Measurements from ENCODE around the gene APAF1. TPM values are rescaled to one million over a fixed set of nuclear protein-coding genes. Genes with fewer than 3 reads are reported as not detected.

The APAF1 gene
- total and polyA plus RNA-seq, 5 donors from 2014 or later, result 4.9 to 28.5 (median 7.3) TPM

DNA sequence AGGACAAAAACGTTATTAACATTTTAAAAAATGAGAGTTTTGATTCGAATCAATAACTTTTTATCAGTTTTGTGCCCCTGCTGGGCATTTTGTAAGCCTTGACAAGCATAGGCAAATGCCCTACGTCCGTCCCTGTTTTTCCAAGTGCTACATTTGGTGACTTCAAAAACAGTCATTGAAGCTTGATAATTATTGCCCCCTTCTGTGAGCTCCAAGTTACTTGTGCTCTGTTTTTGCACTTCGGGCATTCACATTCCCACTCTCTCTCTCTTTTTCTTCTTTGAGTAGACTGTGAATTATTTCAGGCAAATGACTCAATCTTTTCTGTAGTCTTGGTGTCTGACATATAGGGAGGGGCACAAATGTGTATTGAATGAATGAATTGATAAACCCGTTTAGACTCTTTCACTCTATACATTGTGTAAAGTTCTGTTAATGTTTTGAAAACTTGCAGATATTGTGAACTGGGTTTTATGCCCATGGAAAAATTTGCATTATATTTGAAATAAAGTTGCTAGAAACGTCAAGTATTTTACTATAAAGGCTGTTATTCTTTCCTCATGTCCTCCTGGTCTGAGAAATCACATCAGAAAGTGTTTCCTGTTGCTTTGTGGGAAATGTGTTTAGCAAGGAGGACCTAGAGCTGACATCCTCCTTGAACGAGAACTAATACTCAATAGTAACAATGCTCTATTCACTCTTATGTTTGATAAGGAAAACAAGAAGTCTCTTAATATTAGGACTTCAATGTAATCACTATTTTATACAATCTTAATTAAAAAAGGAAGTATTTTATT, 1.4 kb downstream of the APAF1 start:
- Histone ChIP-seq H3K4me1 (ENCODE audit: control insufficient read depth, insufficient read depth, low read length, poor library complexity, severe bottlenecking) (peaks cover 34% of the 10 kb centered on the region), H3K36me3 (ENCODE audit: control insufficient read depth, insufficient read depth, low read length) (peaks cover 26% of the 10 kb centered on the region), H3K4me3 (ENCODE audit: low read depth, low read length) (peak overlapping the region; percentile 98), H3K9me3 (ENCODE audit: control insufficient read depth in 2 of 2, low read length in 2 of 2) (no peaks in the 10 kb centered on the region), H3K27ac (ENCODE audit: insufficient read depth, low read length, poor library complexity, severe bottlenecking) (peak overlapping the region; percentile 49), H3K27me3 (ENCODE audit: control insufficient read depth, insufficient read depth, low read length) (no peaks in the 10 kb centered on the region)
- ATAC-seq (ENCODE audit: low read depth in 2 of 2) (no peak), DNase-seq (peak in 2 of 3 donors; percentile 15 to 19)
- peak overlapping the region; percentile 7 to 96 (median 67) for H3K27ac Mint-ChIP-seq
- no peaks in the 10 kb centered on the region for H3K9me3 Mint-ChIP-seq
- peaks cover 15 to 65% (median 39%) of the 10 kb centered on the region in 4 donors for H3K4me1 Mint-ChIP-seq
- peaks cover 10% of the 10 kb centered on the region for H3K36me3 Mint-ChIP-seq
- H3K4me3 Mint-ChIP-seq, result peak overlapping the region; percentile 98 to 100 (median 98)
- H3K27me3 Mint-ChIP-seq, result no peaks in the 10 kb centered on the region

DNA sequence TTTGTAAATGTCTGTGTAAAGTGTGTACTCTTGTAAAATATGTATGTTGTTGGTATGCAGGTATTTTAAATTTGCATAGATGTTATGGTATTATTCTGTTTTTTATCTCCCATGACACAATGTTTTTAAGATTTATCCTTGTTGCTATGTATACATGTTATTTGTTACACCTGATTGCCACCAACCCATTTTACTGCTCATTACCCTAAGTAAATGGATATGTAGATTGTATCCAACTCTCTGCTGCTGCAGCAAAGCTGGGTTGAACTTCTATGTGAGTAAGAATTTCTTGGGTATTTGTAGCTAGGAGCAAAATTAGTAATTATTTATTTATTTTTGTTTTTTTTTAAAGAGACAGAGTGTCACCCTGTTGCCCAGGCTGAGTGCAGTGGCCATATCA, 6.2 kb downstream of the APAF1 start:
- H3K36me3 Mint-ChIP-seq, result peaks cover 10% of the 10 kb centered on the region

DNA sequence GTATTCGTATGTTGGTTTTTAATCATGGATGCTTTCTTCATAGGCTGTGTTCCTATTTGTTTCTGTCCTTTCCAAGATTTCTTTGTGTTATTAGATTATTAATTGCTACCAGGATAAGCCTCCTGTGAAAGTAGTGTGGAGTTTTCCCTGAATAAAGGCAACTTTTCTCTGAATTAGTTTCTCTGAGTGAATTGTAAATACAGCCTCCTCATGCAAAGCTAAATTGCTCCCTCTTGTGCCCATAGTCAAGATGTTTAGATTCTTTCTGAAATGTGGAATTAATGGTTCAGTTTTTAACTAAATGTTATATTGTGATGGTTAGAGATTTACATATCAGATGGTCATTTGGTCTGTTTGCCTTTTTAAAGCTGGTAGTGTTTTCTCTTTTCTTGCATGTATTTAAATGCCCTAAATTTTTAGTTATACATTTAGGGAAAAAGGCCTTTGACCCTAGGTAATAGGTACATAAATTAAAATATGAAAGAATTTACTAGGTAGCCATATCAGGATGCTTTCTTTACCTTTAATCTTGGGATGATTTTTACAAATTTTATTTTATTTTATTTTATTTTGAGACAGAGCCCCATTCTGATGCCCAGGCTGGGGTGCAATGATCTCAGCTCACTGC, 8.9 kb downstream of the APAF1 start:
- DNase-seq, result peak in 2 of 3 donors; percentile 68 to 78

More for the DNA sequence above, 6.2 kb downstream of the APAF1 start:
- H3K9me3 Mint-ChIP-seq, result no peaks in the 10 kb centered on the region
- Histone ChIP-seq H3K27ac (ENCODE audit: insufficient read depth, low read length, poor library complexity, severe bottlenecking) (no peak overlapping the region), H3K4me1 (ENCODE audit: control insufficient read depth, insufficient read depth, low read length, poor library complexity, severe bottlenecking) (peaks cover 17% of the 10 kb centered on the region), H3K9me3 (ENCODE audit: control insufficient read depth in 2 of 2, low read length in 2 of 2) (no peaks in the 10 kb centered on the region), H3K36me3 (ENCODE audit: control insufficient read depth, insufficient read depth, low read length) (peaks cover 30% of the 10 kb centered on the region), H3K4me3 (ENCODE audit: low read depth, low read length) (no peak overlapping the region), H3K27me3 (ENCODE audit: control insufficient read depth, insufficient read depth, low read length) (no peaks in the 10 kb centered on the region)
- peak overlapping the region in 1 of 3 donors; percentile 60 for H3K27ac Mint-ChIP-seq
- H3K4me1 Mint-ChIP-seq, result peaks cover 17 to 38% (median 31%) of the 10 kb centered on the region in 4 donors
- ATAC-seq (ENCODE audit: low read depth in 2 of 2) (no peak), DNase-seq (no peak)
- no peaks in the 10 kb centered on the region for H3K27me3 Mint-ChIP-seq
- no peak overlapping the region for H3K4me3 Mint-ChIP-seq

DNA sequence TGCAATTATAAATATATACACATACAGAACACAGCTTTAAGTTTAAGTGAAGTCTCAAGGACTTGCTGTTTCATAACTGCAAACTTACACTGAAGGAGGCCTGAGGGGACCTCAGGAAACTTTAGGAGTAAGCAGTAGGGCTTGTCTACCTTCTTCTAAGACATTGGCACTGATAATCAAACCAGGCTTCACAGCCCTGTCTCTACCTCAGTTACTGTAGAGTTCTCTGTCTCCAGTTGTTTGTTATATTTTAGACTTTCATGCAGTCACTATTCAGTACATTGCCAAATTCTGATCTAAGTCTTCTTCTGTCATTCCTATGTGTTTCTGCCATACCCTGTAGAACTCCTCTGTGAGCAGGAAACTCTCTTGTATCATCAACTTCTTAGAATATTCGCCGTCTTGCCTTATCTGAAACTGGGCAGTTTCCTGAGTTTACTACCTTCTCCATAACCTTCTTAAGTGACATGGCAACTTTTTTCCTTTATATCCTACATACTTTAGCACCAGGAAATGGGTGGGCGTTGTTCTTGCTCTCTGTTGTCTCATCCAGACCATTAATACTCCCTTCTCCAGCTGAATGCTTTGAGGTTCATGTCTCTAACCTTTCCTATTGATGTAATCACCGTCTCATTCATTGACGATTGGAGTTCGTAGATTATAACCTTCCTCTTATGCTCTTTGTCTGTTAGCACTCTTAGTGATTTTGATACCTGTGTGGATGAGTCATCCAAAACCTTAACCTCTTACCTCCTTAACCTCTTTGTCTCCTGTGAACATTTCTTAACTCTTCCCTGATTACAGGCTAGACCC, 11.4 kb downstream of the APAF1 start:
- Histone ChIP-seq H3K4me3 (ENCODE audit: low read depth, low read length) (no peak overlapping the region), H3K4me1 (ENCODE audit: control insufficient read depth, insufficient read depth, low read length, poor library complexity, severe bottlenecking) (peaks cover 7% of the 10 kb centered on the region), H3K36me3 (ENCODE audit: control insufficient read depth, insufficient read depth, low read length) (peaks cover 44% of the 10 kb centered on the region), H3K9me3 (ENCODE audit: control insufficient read depth in 2 of 2, low read length in 2 of 2) (no peaks in the 10 kb centered on the region), H3K27me3 (ENCODE audit: control insufficient read depth, insufficient read depth, low read length) (no peaks in the 10 kb centered on the region), H3K27ac (ENCODE audit: insufficient read depth, low read length, poor library complexity, severe bottlenecking) (no peak overlapping the region)
- ATAC-seq (ENCODE audit: low read depth in 2 of 2) (no peak), DNase-seq (peak in 1 of 3 donors; percentile 53)
- Mint-ChIP-seq H3K36me3 (peaks cover 15% of the 10 kb centered on the region), H3K27ac (peak overlapping the region; percentile 15 to 70 (median 68)), H3K4me1 (peaks cover 14 to 19% (median 16%) of the 10 kb centered on the region in 4 donors), H3K27me3 (no peaks in the 10 kb centered on the region), H3K4me3 (no peak overlapping the region), H3K9me3 (no peaks in the 10 kb centered on the region)

More for the DNA sequence above, 8.9 kb downstream of the APAF1 start:
- Histone ChIP-seq H3K27me3 (ENCODE audit: control insufficient read depth, insufficient read depth, low read length) (no peaks in the 10 kb centered on the region), H3K36me3 (ENCODE audit: control insufficient read depth, insufficient read depth, low read length) (peaks cover 49% of the 10 kb centered on the region), H3K27ac (ENCODE audit: insufficient read depth, low read length, poor library complexity, severe bottlenecking) (no peak overlapping the region), H3K4me3 (ENCODE audit: low read depth, low read length) (no peak overlapping the region), H3K4me1 (ENCODE audit: control insufficient read depth, insufficient read depth, low read length, poor library complexity, severe bottlenecking) (peaks cover 7% of the 10 kb centered on the region), H3K9me3 (ENCODE audit: control insufficient read depth in 2 of 2, low read length in 2 of 2) (no peaks in the 10 kb centered on the region)
- H3K9me3 Mint-ChIP-seq, result no peaks in the 10 kb centered on the region
- ATAC-seq (ENCODE audit: low read depth in 2 of 2), result peak; percentile 50 to 55
- peaks cover 19 to 24% (median 21%) of the 10 kb centered on the region in 4 donors for H3K4me1 Mint-ChIP-seq
- no peaks in the 10 kb centered on the region for H3K27me3 Mint-ChIP-seq
- peaks cover 18% of the 10 kb centered on the region for H3K36me3 Mint-ChIP-seq
- H3K4me3 Mint-ChIP-seq, result peak overlapping the region in 2 of 4 donors; percentile 26 to 66
- H3K27ac Mint-ChIP-seq, result peak overlapping the region in 1 of 3 donors; percentile 66

DNA sequence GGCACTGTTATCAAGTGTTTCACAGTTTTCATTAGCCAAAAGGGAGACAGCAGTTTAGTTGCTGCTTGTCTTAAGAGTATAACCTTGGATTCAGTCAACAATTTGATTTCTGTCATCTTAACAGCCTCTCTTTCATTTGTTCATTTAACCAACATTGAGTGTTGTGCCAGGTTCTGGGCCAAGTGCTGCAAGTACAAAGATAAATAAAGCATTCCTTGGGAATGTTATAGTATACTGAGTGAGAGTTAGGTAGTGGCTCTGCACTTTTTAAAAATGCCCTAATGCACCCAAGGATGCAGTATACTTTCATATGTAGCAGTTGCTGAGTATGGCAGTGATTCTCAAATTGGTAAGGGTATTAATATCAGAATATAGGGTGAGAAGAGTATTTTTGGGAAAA, 15.4 kb downstream of the APAF1 start:
- ATAC-seq (ENCODE audit: low read depth in 2 of 2) (no peak), DNase-seq (no peak)
- no peak overlapping the region for H3K4me3 Mint-ChIP-seq
- no peaks in the 10 kb centered on the region for H3K9me3 ChIP-seq (ENCODE audit: control insufficient read depth in 2 of 2, low read length in 2 of 2)
- H3K4me1 ChIP-seq (ENCODE audit: control insufficient read depth, insufficient read depth, low read length, poor library complexity, severe bottlenecking), result peaks cover 4% of the 10 kb centered on the region
- no peaks in the 10 kb centered on the region for H3K27me3 ChIP-seq (ENCODE audit: control insufficient read depth, insufficient read depth, low read length)
- H3K27ac Mint-ChIP-seq, result peak overlapping the region in 2 of 3 donors; percentile 37 to 53
- H3K9me3 Mint-ChIP-seq, result no peaks in the 10 kb centered on the region
- H3K4me3 ChIP-seq (ENCODE audit: low read depth, low read length), result no peak overlapping the region
- H3K36me3 ChIP-seq (ENCODE audit: control insufficient read depth, insufficient read depth, low read length), result peaks cover 72% of the 10 kb centered on the region
- peaks cover 8 to 14% (median 12%) of the 10 kb centered on the region in 4 donors for H3K4me1 Mint-ChIP-seq
- no peak overlapping the region for H3K27ac ChIP-seq (ENCODE audit: insufficient read depth, low read length, poor library complexity, severe bottlenecking)
- peaks cover 31% of the 10 kb centered on the region for H3K36me3 Mint-ChIP-seq
- no peaks in the 10 kb centered on the region for H3K27me3 Mint-ChIP-seq

DNA sequence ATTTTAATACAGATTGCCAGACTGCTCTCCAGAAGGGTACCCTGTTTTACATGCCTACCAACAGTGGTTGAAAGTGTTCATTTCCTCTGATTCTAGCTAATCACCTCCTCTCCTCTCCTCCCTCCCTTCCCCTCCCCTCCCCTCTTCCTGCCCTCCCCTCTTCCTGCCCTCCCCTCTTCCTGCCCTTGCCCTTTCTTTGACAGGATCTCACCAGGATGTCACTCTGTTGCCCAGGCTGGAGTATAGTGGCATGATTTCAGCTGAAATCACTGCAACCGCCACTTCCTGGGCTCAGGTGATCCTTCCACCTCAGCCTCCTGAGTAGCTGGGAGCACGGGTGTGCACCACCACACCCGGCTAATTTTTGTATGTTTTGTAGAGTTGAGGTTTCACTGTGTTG, 24.7 kb downstream of the APAF1 start:
- H3K27me3 Mint-ChIP-seq, result no peaks in the 10 kb centered on the region
- no peaks in the 10 kb centered on the region for H3K27me3 ChIP-seq (ENCODE audit: control insufficient read depth, insufficient read depth, low read length)
- H3K27ac ChIP-seq (ENCODE audit: insufficient read depth, low read length, poor library complexity, severe bottlenecking), result peak overlapping the region; percentile 15
- peaks cover 41% of the 10 kb centered on the region for H3K36me3 Mint-ChIP-seq
- peaks cover 70% of the 10 kb centered on the region for H3K36me3 ChIP-seq (ENCODE audit: control insufficient read depth, insufficient read depth, low read length)
- ATAC-seq (ENCODE audit: low read depth in 2 of 2) (no peak), DNase-seq (peak in 1 of 3 donors; percentile 54)
- no peak overlapping the region for H3K27ac Mint-ChIP-seq
- H3K9me3 Mint-ChIP-seq, result peaks cover 0 to 4% (median 0%) of the 10 kb centered on the region in 7 donors
- no peak overlapping the region for H3K4me3 Mint-ChIP-seq
- H3K4me1 Mint-ChIP-seq, result peaks cover 7 to 19% (median 16%) of the 10 kb centered on the region in 4 donors
- no peak overlapping the region for H3K4me3 ChIP-seq (ENCODE audit: low read depth, low read length)
- H3K9me3 ChIP-seq (ENCODE audit: control insufficient read depth in 2 of 2, low read length in 2 of 2), result peaks cover 0 to 3% of the 10 kb centered on the region in 2 experiments
- H3K4me1 ChIP-seq (ENCODE audit: control insufficient read depth, insufficient read depth, low read length, poor library complexity, severe bottlenecking), result no peaks in the 10 kb centered on the region

DNA sequence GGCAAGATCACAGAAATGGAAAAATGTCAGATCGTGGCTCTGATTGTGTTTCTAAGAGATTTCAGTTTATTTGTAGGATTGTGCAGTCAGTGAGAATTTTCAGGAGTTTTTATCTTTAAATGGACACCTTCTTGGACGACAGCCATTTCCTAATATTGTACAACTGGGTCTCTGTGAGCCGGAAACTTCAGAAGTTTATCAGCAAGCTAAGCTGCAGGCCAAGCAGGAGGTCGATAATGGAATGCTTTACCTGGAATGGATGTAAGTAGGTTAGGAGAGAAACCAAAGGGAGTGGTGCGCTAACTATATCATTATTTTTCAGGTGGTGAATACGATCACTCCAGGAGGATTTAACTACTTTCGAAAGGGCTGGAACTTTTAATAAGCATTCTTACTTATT, 26.4 kb downstream of the APAF1 start:
- H3K4me3 ChIP-seq (ENCODE audit: low read depth, low read length), result no peak overlapping the region
- ATAC-seq (ENCODE audit: low read depth in 2 of 2) (no peak), DNase-seq (no peak)
- H3K27me3 ChIP-seq (ENCODE audit: control insufficient read depth, insufficient read depth, low read length), result no peaks in the 10 kb centered on the region
- peaks cover 0 to 4% (median 0%) of the 10 kb centered on the region in 7 donors for H3K9me3 Mint-ChIP-seq
- H3K4me1 ChIP-seq (ENCODE audit: control insufficient read depth, insufficient read depth, low read length, poor library complexity, severe bottlenecking), result no peaks in the 10 kb centered on the region
- H3K9me3 ChIP-seq (ENCODE audit: control insufficient read depth in 2 of 2, low read length in 2 of 2), result peaks cover 0 to 3% of the 10 kb centered on the region in 2 experiments
- no peak overlapping the region for H3K27ac ChIP-seq (ENCODE audit: insufficient read depth, low read length, poor library complexity, severe bottlenecking)
- H3K27me3 Mint-ChIP-seq, result no peaks in the 10 kb centered on the region
- H3K36me3 Mint-ChIP-seq, result peaks cover 36% of the 10 kb centered on the region
- H3K4me1 Mint-ChIP-seq, result peaks cover 11 to 22% (median 19%) of the 10 kb centered on the region in 4 donors
- H3K4me3 Mint-ChIP-seq, result no peak overlapping the region
- H3K27ac Mint-ChIP-seq, result no peak overlapping the region
- H3K36me3 ChIP-seq (ENCODE audit: control insufficient read depth, insufficient read depth, low read length), result peaks cover 57% of the 10 kb centered on the region
